HuH-7 (cell line): ENCODE data around the gene TFG.

Source experiments
- DNase-seq: peaks from one replicate; pipeline ENCODE4 v3.0.0; 2011; ENCODE audit warnings: low spot score

TFG gene

DNA sequence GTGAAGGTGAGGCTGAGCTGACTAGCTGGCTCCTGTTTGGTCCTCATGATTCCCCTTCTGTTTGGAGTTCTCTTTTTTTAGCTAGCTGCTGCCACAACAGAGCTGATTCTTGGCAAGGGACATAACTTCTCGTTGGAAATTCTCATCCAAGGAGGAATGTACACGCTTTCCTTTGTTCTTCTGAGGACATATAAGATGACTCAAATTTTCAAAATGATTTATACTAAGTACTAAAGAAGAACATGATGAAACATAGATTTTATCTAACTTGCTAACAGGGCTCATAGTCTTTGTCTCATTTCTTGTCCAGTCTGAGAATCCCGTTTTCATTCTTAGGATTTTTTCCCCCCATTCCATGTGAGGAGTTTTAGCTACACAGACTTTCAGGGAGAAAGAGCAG is 2.9 kb upstream of the TFG start:
- no peak for DNase-seq

DNA sequence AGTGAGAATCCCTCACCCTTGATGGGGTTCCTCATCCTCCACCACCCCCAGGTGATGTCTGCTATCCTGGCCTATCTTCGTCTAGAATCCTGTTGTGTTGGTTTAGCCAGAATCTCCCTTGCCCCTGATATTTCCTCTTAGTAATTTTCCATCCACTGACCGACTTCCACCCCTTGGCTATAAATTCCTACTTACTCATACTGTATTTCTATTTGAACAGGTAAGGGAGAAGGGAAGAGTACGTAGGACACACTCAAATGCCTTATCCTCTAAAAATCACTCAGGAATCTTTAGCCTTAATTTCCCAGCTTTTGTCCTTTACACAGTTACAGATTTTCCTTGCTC is 678 bp upstream of the TFG start:
- peak; percentile 23 for DNase-seq

DNA sequence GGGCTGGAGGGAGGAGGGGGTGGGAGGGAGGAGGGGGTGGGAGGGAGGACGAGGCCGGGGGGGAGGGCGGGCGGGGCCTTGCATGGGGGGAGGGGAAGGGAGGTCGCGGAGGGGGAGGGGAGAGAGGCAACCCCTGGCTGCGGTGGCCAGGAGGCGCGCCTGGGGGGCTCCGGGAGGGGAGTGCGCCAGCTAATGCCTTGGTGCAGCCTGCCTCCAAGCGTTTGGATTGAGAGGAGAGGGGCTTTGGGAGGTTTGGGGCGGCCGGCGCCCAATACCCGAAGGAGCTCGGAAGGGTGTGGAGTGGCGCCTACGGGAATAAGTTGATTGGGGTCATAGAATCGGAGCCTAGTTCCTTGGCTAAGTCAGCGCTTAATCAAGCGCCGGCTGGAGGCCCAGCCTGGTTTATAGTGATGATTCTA is 557 bp downstream of the TFG start:
- DNase-seq: peak; percentile 46

GRCh38 chr3:100710261-100710968 is 1.1 kb downstream of the TFG start:
- peak; percentile 52 for DNase-seq

DNA sequence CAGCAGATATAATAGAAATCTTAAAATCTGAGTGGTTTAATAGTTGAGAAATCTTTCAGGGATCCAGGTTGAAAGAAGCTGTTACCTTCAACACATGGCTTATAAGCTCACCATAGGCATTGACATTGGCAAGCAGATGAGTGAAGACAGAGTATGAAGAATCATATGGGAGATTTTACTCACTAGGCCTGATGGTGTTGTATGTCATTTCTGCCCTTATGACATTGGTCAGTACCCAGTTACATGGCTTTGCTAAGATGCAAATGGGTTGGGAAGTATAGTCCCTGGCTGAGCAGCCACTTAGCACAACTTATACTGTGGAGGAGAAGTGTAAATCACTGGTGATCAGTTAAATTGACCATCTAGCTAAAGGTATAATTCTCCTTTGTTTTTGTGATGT is 5.9 kb downstream of the TFG start:
- DNase-seq: no peak

DNA sequence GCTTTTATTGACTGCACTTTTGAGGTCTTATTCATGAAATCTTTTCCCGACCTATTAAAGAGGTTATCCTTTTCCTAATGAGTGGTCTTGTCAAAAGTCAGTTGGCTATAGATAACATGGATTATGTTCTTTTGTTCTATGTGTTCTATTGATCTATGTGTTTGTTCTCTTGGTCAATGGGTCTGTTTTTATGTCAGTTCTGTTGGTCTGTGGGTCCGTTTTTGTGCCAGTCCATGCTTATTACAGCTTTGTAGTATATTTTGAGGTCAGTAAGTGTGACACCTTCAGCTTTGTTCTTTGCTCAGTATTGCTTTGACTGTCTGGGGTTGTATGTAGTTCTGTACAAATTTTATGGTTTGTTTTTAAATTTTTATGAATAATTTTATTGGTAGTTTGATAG is 7.8 kb downstream of the TFG start:
- no peak for DNase-seq

GRCh38 chr3:100717637-100718487 is 8.6 kb downstream of the TFG start:
- no peak for DNase-seq

GRCh38 chr3:100719136-100719535 is 9.8 kb downstream of the TFG start:
- DNase-seq: no peak

DNA sequence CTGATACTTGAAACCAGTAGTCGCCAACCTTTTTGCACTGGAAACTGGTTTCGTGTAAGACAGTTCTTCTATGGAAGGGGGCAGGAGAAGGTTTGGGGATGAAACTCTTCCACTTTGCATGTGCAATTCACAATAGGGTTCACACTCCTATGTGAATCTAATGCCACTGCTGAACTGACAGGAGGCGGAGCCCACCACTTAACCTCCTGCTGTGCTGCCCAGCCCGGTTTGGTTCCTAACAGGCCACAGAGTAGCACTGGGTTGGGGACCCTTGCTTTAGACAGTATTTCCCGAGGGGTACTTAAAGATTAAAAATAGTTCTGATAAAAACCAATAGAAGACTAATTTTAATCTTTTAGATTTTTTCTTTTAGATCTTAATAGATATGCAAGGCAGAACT is 11.1 kb downstream of the TFG start:
- DNase-seq: no peak

DNA sequence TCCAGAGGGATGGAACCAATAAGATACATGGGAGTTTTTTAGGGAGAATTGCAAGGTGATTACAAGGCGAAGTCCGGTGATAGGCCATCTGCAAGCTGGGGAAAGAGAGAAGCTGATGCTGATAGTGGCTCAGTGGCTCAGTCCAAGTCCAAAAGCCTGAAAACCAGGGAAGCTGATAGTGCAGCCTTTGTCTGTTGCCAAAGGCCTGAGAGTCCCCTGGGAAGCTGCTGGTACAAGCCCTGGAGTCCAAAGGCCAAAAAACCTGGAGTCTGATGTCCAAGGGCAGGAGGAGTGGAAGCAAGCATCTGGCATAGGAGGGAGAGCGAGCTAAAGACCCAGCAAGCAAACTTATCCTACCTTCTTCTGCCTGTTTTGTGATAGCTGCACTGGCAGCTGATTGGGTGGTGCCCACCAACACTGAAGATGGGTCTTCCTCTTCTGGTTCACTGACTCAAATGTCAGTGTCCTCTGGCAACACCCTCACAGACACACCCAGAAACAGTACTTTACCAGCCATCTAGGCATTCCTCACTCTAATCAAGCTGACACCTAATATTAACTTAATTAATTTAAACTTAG is 16.7 kb downstream of the TFG start:
- peak; percentile 19 for DNase-seq

GRCh38 chr3:100726706-100727105 is 17.4 kb downstream of the TFG start:
- no peak for DNase-seq

DNA sequence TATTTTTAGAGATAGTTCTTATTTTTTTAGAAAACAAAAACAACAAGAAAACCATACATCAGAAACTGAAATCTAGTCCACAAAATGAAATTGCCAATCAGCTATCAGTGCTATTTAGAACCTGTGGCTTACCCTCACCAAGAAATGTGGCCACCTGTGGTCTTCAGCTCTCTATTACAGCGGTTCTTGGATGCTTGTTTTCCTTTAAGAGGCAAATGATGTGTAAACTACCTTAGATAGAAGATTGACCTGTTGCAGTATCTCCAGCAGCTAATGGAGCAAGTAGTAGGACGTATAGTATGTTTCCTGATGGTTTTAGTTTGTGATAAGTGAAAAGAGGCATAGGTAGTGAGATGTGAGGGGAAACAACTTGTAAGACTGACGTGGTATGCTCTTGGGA is 21.2 kb downstream of the TFG start:
- no peak for DNase-seq

DNA sequence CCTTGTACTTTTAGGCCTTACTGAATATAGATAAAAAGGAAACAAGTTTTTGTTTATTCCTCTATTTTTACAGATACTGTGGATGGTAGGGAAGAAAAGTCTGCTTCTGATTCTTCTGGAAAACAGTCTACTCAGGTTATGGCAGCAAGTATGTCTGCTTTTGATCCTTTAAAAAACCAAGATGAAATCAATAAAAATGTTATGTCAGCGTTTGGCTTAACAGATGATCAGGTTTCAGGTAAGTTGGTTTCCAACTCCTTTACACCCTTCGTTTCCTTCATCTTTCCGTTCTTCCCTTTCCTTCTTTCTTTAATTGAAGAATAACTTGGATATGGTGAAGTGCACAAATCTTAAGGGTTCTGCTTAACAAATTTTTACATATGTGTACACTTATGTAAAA is 23.1 kb downstream of the TFG start:
- DNase-seq: no peak

DNA sequence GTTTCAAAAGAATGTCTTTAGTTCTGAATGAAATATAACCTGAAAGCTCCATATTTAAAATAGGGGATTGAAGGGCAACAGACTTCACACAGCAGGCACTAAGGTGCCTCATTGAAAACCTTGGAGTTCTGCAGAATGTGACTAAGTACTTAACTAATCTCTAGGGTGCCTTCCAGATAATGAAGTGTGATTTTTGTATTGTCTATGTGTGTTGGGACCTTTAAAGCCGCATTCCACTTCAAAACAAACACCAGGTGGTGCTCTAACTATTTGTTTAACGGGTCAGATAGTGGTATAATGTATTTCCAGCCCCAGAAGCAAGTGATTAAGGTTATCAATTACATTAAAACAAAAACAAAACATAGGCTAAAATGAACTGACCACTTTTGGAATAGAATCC is 28.0 kb downstream of the TFG start:
- peak; percentile 17 for DNase-seq

DNA sequence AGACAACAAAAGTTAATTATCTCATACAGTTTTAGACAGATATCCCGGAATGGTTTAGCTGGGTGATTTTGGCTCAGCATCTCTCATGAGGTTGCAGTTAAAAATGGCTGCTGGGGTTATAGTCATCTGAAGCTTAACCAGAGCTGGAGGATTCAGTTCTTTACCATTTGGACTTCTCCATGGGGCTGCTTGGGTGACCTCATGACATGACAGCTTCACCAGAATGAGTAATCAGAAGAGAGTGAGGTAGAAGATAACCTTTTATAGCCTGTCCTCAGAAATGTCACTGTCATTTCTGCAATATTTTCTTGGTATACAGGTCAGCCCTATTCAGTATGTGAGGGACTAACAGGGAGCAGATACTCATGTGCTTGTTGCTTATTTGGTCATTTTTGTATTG is 30.9 kb downstream of the TFG start:
- DNase-seq: no peak

- no peak for DNase-seq
Observed at GRCh38 chr3:100743535-100743934, 34.2 kb downstream of the TFG start.

- DNase-seq: no peak
Observed at GRCh38 chr3:100744671-100745070, 35.4 kb downstream of the TFG start.

GRCh38 chr3:100745617-100746016 is 36.3 kb downstream of the TFG start:
- DNase-seq: no peak

- DNase-seq: no peak
Observed at GRCh38 chr3:100746092-100746491, 36.8 kb downstream of the TFG start.

DNA sequence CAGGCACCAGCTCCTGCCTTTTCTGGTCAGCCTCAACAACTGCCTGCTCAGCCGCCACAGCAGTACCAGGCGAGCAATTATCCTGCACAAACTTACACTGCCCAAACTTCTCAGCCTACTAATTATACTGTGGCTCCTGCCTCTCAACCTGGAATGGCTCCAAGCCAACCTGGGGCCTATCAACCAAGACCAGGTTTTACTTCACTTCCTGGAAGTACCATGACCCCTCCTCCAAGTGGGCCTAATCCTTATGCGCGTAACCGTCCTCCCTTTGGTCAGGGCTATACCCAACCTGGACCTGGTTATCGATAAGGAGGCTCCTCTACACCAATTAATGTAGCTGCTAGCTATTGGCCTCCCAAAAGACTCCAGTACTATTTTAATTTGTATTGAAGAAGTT is 38.9 kb downstream of the TFG start:
- DNase-seq: no peak

DNA sequence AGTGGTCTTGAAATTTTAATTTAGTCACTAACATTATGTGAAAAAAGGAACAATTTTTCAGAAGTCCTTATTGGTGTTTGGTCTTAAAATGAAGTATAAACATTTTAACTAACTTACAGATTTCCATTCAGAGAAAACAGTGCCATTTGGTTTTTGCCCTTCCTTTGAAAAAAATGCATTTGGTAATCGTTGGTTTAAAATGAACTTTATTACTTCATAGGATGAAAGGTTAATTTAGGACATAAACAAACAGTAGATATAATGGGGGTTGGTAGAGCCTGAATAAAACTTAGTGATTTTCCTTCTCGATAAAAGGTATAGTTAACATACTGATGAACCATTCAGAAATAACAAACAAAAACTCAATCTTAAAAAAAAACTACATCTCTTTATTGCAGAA is 39.7 kb downstream of the TFG start:
- DNase-seq: no peak

DNA sequence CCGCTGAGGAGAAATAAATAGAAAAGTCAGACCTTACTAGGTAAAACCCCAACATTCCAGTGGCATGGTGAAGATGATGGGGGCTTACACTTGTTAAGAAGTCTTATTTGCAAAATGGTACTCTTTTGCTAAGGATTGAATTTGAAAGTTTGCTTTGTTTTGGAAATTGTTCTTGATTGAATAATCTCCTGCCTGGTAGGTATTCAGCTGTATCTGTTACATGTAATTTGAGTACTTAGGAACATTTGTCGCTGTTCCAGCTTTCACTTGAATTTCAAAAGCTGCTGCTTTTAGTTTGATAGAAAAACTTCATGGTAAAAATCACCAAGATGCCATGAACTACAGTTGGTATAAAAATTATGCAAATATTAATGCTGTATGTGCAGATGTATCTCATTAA is 44.6 kb downstream of the TFG start:
- no peak for DNase-seq

DNA sequence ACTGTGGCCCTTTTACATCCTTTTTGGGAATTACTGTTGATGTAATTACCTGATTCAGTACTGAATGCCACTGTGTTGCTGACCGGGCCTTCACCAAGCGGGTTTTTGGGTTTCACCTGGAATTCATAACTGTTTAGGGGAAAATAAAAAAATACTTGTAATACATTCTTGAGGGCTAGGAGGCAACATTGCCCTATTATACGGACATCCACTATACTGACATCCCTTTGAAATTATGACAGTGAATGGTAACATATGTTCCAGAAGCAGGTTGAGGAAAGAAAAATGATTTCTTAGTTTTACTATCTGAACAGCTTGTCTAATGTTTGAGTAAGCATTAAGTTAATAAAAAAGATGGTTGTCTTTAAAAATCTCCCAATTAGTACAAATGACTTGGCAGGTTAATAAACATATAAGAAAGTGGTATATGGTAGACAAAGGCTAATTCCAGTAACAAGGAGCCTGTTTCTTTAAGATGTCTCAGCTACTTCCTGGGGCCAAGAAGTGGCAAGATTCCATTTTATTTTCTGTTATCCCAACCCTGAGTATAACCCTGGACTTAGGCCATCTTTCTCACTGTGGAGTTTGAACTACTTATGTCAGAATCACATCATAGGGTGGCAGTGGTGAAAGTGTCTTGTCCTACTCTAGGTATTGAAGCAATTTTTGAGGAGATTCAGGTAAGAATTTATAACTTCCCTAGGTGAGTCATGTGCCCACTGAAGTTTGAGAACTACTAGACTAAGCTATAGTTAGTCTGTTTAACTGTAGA is 45.5 kb downstream of the TFG start:
- no peak for DNase-seq
